HG03571 (cell line): Measurements from ENCODE around the gene MYH7.
"Not testable (repeated sequence)": the region's sequence is repeated elsewhere in the genome, so short reads cannot be mapped to it uniquely, and the experiment has no call there.

Experiments used
- ATAC-seq: cut with Tn5 transposase; IDR thresholded peaks from one replicate; pipeline ENCODE4 v1.9.1; 2021; ENCODE audit not compliant: unreplicated experiment

The MYH7 gene

GRCh38 chr14:23431486-23431885 is 4.0 kb downstream of the MYH7 start:
- ATAC-seq, result no peak

- no peak for ATAC-seq
Measured at GRCh38 chr14:23430723-23431085, 4.8 kb downstream of the MYH7 start.

GRCh38 chr14:23430016-23430722 is 5.3 kb downstream of the MYH7 start:
- no peak for ATAC-seq

GRCh38 chr14:23428686-23429495 is 6.6 kb downstream of the MYH7 start:
- ATAC-seq, result no peak

DNA sequence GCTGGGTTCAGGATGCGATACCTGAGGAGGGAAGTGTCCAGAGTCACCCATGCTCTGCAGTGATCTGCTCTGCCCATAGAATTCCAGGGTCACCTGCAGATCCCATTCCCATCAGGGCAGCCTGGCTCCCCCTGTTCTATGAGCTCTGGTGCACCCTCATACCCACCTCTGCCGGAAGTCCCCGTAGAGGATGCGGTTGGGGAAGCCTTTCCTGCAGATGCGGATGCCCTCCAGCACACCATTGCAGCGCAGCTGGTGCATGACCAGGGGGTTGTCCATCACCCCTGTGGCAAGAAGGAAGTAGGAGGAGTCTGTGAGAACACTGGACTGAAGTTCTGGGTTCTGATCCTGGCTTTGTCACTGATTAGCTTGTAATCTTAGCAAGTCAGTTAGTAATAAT is 9.7 kb downstream of the MYH7 start:
- ATAC-seq, result not testable (repeated sequence)

DNA sequence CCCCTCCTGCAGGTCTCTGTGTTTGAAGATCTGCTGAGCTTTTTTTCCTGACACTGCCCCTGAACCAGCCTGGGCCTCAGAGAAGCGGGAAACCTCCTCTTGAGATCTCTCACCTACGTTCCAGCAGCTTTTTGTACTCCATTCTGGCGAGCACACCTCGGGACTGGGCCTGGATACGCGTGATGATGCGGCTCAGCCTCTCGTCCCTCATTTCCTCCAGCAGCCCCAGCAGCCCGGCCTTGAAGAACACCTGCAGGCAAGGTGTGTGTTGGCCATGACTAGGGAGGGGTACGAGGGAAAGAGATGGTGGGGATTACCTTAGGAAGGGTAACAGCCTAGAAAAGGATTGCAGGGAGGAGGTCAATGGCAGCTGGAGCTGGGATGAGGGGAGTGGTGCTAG is 10.3 kb downstream of the MYH7 start:
- ATAC-seq, result no peak

GRCh38 chr14:23423657-23424056 is 11.8 kb downstream of the MYH7 start:
- no peak for ATAC-seq

DNA sequence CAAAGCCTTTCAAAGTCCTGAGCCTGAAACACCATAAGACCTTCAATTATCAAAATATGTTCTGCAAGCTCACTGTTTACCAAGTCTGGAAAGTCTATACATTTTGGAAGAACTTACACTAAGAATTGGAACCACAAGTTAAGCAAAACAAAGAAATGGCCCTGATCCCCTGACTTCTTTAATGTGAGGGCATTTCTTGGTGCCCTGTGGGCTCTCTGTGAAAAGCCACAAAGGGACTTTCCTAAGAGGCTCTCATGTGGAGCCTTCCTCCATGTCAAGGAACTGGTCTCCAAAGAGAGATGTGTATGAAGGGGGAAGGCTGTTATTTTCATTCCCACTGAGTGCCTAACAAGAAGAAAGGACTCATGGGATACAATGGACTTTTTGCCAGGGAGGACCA is 13.9 kb downstream of the MYH7 start:
- no peak for ATAC-seq

DNA sequence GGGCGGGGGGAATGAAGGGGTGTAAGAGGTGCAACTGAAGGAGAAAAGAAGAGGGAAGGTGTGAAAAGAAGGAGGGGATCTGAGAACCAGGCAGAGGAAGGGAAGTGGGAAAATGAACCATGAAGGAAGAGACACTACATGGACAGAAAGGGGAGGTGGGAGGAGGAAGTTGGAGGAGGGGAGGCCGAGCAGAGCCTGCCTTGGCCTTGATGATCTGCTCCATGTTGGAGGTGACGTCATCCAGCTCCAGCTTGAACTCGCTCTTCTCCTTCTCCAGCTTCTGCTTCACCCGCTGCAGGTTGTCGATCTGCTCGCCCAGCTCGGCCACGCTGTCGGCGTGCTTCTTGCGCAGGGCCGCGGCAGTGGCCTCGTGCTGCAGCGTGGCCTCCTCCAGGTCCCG is 15.8 kb downstream of the MYH7 start:
- ATAC-seq, result not testable (repeated sequence)

GRCh38 chr14:23418021-23418420 is 17.4 kb downstream of the MYH7 start:
- ATAC-seq, result no peak

DNA sequence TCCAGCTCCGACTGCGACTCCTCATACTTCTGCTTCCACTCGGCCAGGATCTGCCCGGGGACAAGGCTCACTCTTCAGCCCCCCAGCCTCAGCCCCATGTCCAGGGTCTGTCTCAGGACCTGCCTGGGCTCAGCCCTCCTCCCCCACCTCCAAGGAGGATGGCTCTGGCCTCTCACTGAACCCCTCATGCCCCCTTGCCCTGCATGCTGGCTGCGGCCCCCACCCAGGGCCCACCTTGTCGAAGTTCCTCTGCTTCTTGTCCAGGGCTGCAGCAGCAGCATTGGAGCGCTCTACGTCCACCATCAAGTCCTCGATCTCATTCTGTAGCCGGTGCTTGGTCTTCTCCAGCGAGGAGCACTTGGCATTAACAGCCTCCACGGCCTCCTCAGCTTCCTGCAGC is 18.2 kb downstream of the MYH7 start:
- ATAC-seq, result not testable (repeated sequence)

GRCh38 chr14:23416801-23417200 is 18.7 kb downstream of the MYH7 start:
- no peak for ATAC-seq

- no peak for ATAC-seq
Measured at GRCh38 chr14:23415821-23416778, 19.4 kb downstream of the MYH7 start.

GRCh38 chr14:23414906-23415820 is 20.3 kb downstream of the MYH7 start:
- no peak for ATAC-seq

DNA sequence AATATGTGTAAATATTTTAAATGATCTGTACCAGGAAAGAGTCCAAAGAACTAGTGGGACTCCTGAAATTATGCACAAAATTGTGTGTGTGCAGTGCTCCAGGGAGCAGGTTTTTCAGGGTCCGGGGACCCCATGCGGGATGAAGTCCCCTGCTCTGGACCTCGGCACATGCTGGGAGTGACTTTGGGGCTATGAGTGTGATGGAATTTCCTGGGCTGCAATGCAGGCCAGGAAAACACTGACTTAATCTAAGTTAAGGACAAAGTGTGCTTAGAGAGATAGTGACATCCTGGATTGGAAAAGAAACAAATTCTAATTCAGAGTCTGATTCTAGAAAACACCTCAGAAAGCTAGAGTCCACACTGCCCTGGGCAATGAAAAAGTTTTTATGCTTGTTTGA is 21.2 kb downstream of the MYH7 start:
- no peak for ATAC-seq

- no peak for ATAC-seq
Measured at GRCh38 chr14:23413681-23414080, 21.8 kb downstream of the MYH7 start.

GRCh38 chr14:23411563-23412525 is 23.6 kb downstream of the MYH7 start:
- no peak for ATAC-seq

DNA sequence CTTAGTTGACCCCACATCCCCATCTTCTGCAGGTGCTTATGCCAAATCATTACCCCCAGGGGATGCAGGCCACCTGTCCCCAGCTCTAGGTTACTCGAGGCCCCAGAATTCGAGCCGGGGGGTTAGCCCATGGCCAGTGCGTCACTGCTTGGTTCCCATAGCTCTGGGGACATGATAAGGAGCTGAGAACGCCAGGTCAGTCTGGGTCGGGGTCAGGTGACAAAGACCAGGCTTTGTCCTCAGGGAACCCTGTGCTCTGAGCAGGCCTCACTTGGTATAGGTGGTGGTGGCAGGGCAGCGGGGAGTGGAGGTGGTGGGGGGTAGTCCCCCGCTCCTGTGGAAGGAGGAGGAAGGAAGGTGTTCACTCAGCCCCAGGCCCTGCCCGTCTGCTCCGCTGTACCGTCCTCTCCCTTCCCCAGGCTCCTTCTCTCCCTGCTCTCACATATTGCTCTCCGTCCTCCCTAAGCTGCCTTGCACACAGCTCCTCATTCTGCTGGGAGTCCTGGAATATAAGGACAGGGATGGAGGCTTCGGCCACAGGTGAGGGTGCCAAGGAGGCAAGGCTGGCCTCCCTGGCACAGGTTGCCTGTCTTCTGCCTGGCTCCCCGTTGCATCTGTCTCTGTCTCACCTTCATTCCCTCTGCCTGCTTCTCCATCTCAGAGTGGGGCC is 25.4 kb downstream of the MYH7 start:
- no peak for ATAC-seq

GRCh38 chr14:23409475-23409874 is 26.0 kb downstream of the MYH7 start:
- no peak for ATAC-seq
